Activated T-cell treated with anti-CD3 and anti-CD28 coated beads, Interleukin-2, amount 50 U/mL, for 24 hours (primary cell): ENCODE measurements around the gene FAF2.

ENCODE experiments used
- DNase-seq: peaks from one replicate; pipeline ENCODE4 v3.0.0-alpha.2; 2020
- H3K27ac Mint-ChIP-seq: 2 replicates; pipeline ENCODE4 v1.8.0; 2020; ENCODE audit warnings: mild to moderate bottlenecking, mixed read lengths
- H3K27me3 Mint-ChIP-seq: 2 replicates; pipeline ENCODE4 v1.8.0; 2020; ENCODE audit warnings: mixed read lengths
- H3K36me3 Mint-ChIP-seq: 2 replicates; pipeline ENCODE4 v1.8.0; 2020; ENCODE audit warnings: low read depth, mixed read lengths
- H3K4me1 Mint-ChIP-seq: 2 replicates; pipeline ENCODE4 v1.8.0; 2020; ENCODE audit warnings: low read depth, mixed read lengths
- H3K4me3 Mint-ChIP-seq: 2 replicates; pipeline ENCODE4 v1.8.0; 2020; ENCODE audit warnings: mild to moderate bottlenecking, moderate library complexity, mixed read lengths
- H3K9me3 Mint-ChIP-seq: 2 replicates; pipeline ENCODE4 v1.8.0; 2020; ENCODE audit warnings: mixed read lengths

The FAF2 gene

DNA sequence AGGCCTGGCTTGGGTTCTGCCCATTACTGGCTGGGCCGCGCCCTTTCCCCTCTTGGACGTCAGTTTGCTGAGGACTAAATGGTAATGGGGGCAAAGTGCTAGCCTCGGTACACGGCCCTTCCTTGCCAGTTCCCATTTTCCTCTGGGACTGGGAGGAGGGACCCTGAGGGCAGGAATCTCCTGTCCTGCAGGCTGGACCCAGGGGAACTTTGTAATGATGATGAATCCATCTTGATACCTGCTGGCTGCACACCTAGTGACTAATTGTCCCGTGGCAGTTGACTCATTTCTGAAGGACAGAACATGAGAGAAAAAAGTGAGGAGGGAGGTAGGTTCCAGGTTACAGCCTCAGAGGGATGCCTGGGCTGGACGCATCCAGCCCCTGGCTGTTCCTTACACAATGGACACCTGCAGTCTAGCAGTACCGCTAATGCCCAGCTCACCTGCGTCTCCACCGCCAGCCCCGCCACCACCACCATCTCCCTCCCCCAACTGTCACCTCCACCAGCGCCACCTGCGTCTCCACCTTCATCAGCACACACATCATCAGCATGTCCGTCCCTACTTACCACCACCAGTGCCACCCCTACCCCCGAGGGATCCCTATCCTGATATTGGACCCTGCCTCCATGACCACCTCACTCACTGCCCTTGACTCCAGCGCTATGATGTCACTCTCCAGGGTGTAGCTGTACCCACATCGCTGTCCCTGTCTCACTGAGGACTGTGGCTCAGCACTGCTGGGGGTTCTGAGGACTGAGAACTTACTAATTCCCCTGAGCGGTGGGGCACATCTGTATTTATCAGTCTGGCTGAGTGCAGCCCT is 105.3 kb downstream of the FAF2 start:
- Mint-ChIP-seq H3K4me1 (peaks cover 56% of the 10 kb centered on the region), H3K9me3 (no peaks in the 10 kb centered on the region), H3K27me3 (no peaks in the 10 kb centered on the region), H3K36me3 (no peaks in the 10 kb centered on the region), H3K4me3 (no peak overlapping the region), H3K27ac (peak overlapping the region; percentile 69)
- DNase-seq: no peak

DNA sequence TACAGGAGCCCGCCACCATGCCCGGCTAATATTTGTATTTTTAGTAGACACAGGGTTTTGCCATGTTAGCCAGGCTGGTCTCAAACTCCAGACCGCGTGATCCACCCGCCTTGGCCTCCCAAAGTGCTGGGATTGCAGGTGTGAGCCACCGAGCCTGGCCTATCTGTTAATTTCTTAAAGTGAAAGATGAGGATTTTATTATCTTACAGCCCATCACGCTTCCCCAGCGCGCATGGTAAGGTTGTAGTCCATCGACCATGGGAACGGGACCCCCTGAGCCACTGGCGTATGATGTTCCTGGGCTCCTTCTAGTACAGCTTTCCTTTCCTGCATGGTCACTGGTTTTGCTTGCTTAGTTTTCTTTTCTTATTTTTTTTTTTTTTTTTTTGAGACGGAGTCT is 109.7 kb downstream of the FAF2 start:
- H3K27me3 Mint-ChIP-seq: no peaks in the 10 kb centered on the region
- no peak for DNase-seq
- no peak overlapping the region for H3K27ac Mint-ChIP-seq
- H3K4me1 Mint-ChIP-seq: peaks cover 61% of the 10 kb centered on the region
- no peaks in the 10 kb centered on the region for H3K36me3 Mint-ChIP-seq
- no peak overlapping the region for H3K4me3 Mint-ChIP-seq
- H3K9me3 Mint-ChIP-seq: no peaks in the 10 kb centered on the region
